ENCODE results near the gene ST7.
"Not testable (repeated sequence)": the region's sequence is repeated elsewhere in the genome, so short reads cannot be mapped to it uniquely, and the experiment has no call there.

Gene ST7

DNA sequence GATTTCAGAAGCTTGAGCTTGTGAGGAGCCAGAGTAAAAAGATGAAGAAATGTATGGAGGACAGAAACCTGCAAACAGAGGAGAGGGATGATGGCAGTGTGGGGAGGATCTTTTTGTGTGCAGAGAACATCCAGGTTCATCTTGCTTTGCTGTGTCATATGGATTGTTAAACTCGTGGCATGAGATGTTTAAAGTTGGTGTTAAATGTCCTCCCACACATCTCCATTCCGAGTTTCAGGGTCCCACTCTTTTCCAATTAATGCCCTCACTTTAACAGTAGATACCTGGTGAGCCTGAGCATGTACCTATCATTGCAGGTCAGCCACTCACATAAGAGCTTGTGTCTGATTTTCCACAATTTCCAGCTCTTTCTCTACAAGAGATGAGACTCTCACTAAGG, 147.7 kb downstream of the ST7 start:
- no peak for DNase-seq

DNA sequence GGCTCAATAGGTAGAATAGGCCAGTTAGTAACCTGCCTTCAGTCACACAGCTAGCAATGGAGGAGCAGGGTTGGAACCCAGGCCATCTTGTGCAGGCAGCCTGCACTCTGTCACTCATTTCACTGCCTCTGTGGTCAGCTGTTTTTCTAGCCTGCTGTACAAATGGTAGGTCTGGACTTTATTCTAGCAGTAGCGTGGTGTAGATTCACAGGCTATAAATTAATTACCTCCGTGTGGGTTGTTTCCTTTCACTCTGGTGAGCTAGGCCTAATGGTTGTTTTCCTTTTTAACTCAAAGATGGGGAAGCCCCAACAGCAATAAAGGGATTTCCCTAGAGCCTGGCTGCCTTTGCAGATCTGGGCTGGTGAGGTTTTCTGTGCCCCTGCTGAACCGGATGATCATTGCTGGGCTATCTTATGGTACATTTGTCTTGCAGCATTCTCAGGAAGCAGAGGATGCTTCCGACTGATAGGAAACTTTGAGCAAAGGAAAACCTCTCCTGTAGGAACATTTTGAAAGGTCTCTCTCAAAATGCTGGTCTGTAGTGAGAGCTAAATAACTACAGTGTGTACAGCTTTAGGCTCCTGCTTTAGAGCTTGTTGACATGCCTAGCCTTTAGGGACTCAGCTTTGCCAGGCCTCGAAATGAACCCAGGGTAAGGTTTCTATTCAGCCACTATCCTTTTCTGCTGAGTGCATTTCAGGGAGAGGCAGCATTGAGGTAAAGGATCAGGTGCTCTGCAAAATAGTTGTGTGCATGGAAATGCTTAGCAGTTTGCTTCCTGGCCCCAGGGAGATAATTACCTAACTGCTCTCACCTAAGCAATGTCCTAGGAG, 157.4 kb downstream of the ST7 start:
- peak; percentile 41 for DNase-seq

DNA sequence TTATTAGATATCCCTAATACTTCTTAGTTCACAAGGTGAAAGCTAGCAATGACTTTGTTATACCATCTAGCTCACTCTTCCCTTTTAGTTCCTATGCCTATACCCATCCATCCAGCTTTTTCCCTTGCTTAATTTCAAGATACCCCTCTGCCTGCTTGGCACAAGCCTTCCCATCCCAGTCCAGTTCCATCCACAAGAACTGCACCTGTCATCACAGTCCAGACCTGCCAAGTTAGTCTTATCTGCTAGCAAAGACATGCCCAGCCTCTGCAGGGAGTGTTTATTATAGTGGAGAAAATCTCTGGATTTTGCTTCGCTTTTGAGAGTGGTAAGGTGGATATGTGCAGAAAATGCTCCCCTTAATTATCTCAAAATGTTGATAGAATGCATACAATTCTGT, 158.2 kb downstream of the ST7 start:
- DNase-seq: no peak

DNA sequence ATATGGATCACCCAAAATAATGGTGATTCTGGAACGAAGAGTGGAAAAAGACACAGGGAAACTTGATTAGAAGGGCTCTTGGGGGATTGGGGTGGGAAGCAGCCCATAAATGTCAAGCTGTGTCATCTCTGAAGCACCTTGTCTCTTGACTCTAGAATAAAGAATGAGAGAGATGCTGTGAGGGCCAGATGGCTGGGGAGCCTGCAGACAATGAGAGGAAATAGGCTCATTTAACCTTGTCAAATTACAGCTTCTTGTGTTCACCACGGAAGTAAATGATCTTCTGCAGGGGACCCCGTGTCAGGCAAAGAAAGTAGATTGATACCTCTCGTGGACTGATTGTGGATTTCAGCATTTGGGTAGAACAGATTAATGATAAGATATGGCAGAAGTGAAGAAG, 159.3 kb downstream of the ST7 start:
- DNase-seq: no peak

DNA sequence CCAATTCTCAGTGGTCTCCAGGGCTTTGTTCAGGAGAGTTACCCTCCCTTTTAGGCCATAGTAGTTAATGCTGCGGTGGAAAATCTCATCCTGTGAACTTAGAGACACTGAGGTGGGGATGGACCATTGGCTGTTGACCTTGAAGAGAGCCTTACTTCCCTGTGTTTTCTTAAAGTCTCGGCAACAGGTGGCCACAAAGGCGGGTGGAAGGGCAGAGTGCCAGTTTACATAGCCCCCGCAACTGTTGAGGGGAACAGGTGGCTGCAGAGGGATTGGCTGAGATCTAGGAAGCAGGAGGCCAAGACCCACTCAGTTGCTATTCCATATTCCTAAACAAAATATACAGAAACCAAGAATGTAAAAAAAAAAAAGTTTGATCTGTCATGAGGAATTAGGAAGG, 160.6 kb downstream of the ST7 start:
- no peak for DNase-seq

DNA sequence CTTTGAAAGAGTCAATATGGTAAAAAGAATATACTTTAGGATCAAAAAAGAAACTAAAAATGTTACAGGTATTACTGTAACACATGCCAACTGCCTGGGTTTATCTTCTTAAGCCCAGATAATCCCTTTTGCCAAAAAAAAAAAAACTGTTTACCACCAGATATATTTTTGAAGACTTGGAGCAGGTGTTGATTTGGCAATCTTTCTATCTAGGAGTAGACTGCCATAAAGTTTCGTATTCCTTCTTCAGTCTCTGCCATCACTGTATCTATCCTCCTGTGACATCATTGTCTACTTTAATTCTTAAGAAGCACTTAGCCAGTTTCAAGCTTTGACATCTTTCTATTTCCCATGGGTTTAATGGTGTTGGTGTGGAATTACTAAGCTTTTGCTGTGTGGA, 161.0 kb downstream of the ST7 start:
- DNase-seq: no peak

DNA sequence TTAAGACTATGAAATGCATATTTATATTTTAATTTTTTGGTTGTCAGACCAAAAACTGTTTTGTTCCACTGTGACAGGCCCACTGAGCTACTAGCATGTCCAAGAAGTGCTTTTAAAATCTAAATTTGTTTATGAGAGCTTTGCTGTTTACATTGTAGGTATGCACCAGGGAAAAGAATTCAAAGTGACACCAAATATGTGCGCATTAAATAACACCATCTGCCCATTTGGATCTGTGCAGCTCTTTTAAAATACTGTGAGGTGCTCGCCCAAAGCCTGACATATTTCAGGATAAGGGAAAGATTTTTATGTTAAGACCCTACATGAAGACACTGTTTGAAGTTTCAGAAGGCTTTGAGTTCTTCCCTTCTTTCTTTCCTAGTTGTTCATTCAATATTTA, 162.9 kb downstream of the ST7 start:
- no peak for DNase-seq

DNA sequence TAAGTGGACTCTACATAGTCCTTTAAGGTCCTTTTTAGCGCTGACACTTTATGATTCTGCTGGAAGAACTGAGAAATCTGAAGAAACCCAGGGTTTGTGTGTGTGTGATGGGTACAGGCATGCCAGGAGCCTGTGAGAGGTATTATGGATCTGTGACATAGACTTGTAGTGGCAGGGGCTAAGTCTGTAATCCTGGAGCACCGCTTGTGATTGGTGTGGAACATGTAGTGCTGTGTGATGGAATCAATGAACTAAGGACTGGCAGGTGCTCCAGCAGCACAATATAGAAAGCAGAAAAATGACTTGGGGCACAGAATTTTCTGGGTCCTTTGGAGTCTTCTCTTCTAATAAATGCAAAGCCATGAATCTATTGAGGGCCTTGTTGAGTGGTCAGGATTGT, 163.9 kb downstream of the ST7 start:
- no peak for DNase-seq

DNA sequence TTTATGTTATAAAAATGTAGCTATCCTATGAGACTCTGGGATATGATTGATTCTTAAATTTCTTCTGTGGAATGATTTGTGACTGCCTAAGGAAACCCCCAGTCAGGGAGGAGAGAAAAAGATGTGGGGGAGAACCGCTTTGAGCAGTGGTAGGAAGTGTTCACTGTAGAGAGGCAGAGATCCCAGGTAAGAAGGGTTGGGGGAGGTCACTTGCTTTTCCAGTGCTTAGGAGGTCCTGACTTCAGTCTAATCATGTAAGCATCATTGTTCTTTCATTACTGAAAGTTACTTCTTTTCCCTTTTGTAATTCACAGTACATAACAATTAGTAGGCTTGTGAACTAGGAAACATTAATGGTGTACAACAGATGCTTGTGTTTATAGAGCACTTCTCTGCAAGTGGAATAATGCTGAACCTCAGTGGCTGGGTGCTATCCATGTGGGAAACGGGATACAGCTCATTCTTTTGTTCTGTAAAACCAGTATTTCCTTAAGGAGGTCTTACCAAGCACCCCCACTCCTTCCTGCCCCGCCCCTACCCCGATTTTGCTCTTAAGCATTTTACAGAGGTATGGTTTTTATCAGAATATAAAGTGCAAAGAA, 165.4 kb downstream of the ST7 start:
- DNase-seq: no peak

DNA sequence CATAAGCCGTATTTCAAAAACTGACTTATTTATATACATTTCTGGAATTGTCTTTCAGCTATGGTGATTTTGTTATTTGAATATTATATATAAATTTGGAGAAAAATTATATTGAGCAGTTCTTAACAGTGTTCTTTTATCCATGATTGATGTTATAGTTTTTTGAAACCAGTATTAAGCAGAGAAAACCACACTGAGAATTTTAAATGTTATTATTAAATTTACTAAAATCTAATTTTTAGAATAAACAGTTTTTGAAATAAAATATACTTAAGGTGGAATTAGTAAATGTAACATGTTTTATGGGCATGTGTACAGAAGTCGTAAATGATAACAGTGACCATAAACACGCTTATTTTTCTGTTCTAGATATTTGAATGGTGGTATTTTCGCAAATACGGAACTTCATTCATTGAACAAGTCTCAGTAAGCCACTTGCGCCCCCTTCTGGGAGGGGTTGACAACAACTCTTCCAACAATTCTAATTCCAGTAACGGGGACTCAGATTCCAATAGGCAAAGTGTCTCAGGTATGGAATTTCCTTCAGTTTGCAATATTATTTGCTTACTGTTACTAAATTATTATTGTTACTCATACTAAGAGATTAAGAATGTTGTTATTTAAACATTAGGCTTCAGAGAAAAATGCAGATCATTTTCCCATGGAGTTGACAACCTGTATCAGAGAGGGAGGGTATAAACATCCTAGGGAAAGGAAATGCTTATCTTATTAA, 166.1 kb downstream of the ST7 start:
- DNase-seq: peak; percentile 77

DNA sequence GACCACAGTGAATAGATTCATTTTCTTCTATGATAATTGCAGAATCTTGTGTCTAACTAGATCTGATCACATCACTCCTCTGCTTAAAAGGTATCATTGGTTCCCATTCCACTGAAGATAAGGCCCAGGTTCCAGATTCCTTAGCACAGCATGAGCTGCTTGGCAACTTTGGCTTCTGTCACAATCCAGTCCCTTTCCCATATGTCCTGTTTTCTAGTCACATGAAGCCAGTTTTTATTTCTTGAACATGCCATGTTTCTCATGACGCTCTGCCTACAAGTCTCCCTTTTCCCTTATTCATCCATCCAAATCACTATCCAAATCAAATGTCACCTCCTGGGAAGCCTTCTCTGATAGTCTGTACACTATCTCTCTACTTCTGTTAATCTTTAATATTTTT, 167.0 kb downstream of the ST7 start:
- DNase-seq: not testable (repeated sequence)

DNA sequence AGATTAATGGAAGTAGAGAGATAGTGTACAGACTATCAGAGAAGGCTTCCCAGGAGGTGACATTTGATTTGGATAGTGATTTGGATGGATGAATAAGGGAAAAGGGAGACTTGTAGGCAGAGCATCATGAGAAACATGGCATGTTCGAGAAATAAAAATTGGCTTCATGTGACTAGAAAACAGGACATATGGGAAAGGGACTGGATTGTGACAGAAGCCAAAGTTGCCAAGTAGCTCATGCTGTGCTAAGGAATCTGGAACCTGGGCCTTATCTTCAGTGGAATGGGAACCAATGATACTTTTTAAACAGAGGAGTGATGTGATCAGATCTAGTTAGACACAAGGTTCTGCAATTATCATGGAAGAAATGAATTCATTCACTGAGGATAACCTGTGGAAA, 168.7 kb downstream of the ST7 start:
- not testable (repeated sequence) for DNase-seq

DNA sequence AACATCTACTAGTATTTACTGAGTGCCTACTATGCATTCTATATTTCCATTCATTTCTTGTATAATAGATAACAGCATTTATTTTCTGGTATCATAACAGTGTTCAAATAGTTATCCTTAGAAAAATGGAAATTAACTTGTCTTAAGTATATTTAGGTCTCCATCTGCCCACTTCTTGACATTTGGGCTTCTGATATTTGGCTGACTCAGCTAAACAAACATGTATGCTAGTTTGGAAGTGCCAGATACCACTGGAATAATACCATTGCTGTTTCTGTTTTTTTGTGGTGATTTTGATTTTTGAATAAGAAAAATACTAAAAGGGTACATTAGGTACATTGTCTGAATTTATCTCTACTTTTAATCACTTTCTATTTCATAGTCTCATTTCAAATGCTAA, 169.2 kb downstream of the ST7 start:
- DNase-seq: no peak

DNA sequence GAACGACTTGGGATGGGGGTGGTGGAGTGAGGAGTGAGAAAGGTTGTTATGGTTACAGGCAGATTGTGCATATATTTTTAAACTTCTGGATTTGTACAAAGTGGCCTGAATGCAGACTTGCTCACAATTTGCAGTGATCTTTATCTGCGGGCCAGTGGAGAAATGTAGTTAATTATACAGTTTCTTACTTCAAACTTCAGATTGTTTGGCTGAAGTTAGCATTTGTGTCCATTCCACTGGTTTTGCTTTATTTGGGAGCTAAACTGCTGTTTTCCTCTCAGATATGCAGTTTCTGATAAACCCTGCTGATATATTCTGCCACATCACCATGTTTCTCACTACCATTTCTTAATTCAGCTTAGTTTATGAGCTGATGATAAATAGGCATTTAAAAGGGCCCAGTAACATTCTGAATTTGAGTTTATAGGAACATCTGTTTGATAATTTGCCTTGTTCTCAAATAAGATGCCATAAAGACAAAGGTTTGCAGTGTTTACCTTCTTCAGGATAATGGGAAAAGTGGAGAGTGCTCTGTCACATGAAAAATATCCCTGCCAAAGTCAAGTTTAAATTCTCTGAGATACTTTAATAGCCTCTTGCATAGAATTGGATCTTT, 170.1 kb downstream of the ST7 start:
- no peak for DNase-seq

DNA sequence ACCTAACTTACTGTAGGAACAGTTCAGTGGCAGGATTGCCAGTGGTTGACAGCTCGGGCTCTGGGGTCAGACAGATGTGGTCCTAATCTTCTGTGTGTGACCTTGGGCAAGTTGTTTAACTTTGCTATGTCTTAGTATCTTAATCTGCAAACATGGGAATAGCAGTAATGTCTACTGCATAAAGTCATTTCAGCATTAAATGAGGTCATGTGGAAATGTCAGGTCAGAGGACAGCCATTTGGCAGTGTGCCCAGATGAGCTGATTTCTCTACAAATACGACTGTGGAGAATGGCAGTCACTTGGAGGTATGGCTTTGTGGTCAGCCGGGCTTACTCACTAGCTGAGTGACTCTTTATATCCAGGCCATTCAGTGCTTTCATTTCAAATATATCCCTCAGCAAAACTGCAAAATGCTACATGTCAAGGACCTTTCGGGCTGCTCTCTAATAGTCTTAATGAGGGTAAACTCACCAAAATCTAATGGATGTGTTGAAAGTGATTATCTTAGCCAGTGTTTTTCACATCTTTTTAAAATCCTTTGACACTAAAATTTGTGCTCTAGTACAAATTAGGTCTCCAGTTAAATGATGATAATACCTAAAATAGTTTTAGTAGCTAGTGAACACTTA, 171.4 kb downstream of the ST7 start:
- peak; percentile 17 for DNase-seq

DNA sequence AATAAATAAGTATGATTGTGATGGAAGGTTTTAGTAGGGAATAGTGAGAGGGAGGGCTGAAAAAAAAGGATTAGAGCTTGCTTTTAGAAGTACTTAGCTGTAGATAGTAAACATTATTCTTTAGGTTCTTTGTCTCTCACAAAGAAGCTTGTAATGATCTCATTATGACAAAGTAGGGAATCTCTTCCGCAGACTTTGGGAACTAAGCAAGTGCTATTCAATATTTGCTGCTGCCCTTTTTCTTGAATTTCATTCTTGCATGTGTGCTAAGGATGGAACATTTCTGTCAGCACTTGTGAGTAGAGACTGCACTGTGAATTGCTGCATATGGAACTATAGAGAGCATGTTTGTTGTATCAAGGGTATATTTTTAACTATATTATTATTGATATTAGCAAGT, 173.4 kb downstream of the ST7 start:
- no peak for DNase-seq

DNA sequence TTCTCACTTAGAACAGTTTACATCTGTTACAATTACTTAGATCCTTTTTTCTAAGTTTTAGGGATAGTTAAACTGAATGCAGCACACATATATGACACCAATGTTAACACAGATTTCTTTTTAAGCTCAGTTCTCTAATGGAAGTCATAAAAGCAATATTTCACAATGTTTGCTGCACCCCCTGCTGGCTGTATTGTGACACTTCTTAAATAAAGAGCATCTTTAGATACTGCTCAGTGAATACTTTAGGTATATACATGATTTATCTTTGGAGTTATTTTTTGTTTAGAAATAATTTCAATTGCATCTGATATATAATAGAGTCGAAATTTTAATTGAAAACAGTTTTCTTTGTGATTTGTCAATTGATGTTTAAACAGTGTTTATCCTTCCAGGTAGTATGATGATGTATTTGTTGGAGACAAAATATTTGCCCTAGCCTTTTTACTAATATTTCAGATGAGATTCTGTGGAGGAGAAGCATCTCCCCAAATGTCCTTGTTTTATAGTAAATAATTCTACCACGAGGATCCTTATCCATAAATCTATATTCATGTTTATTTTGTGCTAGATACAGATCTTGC, 174.4 kb downstream of the ST7 start:
- DNase-seq: peak; percentile 37

DNA sequence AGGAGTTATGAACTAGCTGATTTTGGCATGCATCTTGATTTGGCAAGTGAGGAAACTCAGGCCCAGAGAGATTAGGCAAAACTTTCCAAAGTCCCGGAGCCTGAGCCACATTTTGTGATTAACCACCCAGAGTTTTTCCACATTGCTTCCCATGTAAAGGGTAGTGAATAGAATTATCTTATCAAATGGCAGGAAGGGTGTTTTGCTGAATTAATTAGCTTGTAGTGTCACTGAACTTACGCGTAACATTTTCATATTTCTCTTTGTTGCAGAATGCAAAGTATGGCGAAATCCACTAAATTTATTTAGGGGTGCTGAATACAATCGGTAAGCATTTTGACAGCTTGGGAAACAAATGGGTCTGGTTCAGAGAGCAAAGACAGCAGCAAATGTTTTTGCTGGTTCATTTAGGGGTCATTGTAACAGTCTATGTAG, 176.2 kb downstream of the ST7 start:
- DNase-seq: no peak

DNA sequence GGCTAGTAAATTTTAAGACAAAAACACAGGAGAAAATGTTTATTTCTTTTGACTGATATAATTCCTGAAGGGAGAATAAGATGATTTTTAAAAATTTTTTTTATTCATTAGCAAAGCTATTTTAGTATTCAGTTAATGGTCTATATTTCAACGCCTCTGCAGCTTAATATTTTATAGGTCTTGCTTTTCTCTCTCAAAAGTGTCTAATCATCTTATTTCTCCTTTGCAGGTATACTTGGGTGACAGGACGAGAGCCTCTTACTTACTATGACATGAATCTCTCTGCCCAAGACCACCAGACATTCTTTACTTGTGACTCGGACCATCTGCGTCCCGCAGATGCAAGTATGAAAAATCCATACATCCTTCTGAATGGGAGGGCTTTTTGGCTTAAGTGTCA, 177.0 kb downstream of the ST7 start:
- DNase-seq: no peak

DNA sequence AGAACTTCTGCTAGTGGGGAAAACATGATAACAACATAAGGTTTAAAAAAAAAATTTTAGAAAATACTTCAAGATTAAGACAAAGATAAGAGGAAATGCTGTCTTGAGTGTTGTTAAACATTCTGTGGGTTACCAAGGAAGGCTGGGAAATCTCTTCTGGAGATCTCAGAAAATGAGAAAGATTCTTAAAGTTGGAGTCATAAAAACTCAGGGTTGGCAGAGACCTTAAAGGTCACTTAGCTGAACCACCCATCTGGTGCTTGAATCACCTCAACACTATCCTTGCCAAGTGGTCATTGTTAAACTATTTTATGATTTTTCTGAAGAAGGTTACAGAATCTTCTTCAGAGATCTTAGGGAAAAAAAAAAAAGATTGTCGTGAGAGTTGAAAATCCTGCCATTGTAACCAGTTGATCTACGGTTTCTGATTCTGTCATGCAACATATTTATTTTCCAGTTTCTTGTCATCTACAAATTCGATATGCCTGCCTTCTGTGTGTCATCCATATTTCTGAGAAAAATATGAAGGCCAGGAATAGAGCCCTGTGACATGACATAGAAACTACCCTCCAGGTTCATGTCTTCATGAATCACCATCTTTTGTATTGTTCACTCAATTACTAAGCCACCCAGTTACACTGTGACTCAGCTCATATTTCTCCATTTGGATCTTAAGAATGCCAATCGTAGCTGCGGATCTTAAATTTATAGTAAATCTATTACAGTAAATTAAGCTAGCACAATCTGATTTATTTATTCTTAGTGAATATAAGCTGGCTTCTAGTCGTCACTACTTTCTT, 179.2 kb downstream of the ST7 start:
- no peak for DNase-seq

DNA sequence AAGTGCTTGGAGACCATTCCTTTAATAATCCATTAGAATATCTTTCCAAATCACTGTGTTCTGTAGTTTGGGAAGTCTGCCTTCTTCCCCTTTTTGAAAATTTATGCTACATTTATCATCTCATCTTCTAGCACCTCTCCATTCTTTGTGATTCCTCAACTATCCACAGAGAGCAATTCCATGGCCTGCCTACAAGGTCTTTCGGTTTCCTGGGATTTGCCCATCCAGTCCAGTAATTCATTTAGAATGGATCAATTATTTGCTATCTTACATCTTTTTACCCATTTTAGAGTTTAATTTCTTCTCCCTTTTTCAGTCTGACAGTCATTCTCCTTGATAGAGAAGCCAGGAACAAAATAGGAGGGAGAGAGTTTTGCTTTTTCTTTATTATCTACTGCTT, 179.8 kb downstream of the ST7 start:
- DNase-seq: no peak

DNA sequence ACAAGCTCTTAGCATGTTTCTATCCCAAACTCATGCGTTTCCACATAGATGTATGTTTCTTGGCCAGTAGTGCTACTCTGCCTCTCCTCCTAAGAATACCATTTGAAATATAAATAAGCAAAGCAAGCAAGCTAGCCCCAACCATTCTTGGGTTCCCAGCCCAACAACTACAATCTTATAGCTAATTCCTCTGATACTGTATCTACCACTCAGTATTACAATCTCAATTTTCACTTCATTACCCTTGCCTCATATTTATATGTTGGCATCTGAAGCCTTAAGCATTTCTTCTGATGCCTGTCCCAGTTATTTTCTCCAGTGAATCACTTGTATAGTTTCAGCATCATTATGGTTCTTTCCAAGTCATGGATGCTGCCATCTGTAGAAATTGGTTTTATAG, 181.1 kb downstream of the ST7 start:
- DNase-seq: no peak
